ENCODE results near the gene PRKD2.

PRKD2 gene

GRCh38 chr19:46698395-46699321, 18.3 kb downstream of the PRKD2 start:
- no peak for DNase-seq

- no peak for DNase-seq
Observed at GRCh38 chr19:46697204-46697960, 19.5 kb downstream of the PRKD2 start.

GRCh38 chr19:46696866-46697203, 20.1 kb downstream of the PRKD2 start:
- DNase-seq, result no peak

- no peak for DNase-seq
Observed at GRCh38 chr19:46696052-46696451, 20.9 kb downstream of the PRKD2 start.

GRCh38 chr19:46693760-46694159, 23.2 kb downstream of the PRKD2 start:
- no peak for DNase-seq

- DNase-seq, result no peak
Observed at GRCh38 chr19:46692918-46693722, 23.8 kb downstream of the PRKD2 start.

- no peak for DNase-seq
Observed at GRCh38 chr19:46691948-46692347, 25.0 kb downstream of the PRKD2 start.

- no peak for DNase-seq
Observed at GRCh38 chr19:46691104-46691503, 25.8 kb downstream of the PRKD2 start.

- DNase-seq, result no peak
Observed at GRCh38 chr19:46689358-46689757, 27.6 kb downstream of the PRKD2 start.

GRCh38 chr19:46687438-46688145, 29.3 kb downstream of the PRKD2 start:
- no peak for DNase-seq

- DNase-seq, result no peak
Observed at GRCh38 chr19:46685189-46685588, 31.7 kb downstream of the PRKD2 start.

GRCh38 chr19:46678110-46678732, 38.7 kb downstream of the PRKD2 start:
- peak; percentile 71 for DNase-seq

- DNase-seq, result no peak
Observed at GRCh38 chr19:46674416-46675178, 42.3 kb downstream of the PRKD2 start.

- DNase-seq, result no peak
Observed at GRCh38 chr19:46670813-46671212, 46.1 kb downstream of the PRKD2 start.

GRCh38 chr19:46668662-46669061, 48.3 kb downstream of the PRKD2 start:
- no peak for DNase-seq

- no peak for DNase-seq
Observed at GRCh38 chr19:46665072-46665471, 51.8 kb downstream of the PRKD2 start.

- DNase-seq, result peak; percentile 80
Observed at GRCh38 chr19:46661735-46662592, 55.0 kb downstream of the PRKD2 start.

- peak; percentile 100 for DNase-seq
Observed at GRCh38 chr19:46661020-46661731, 55.7 kb downstream of the PRKD2 start, which contains the start of gene DACT3. TSS of gene DACT3 (minus strand) at chr19:46661182. CDS start at chr19:46661064, 118 bp downstream.

- DNase-seq, result no peak
Observed at GRCh38 chr19:46660551-46661019, 56.3 kb downstream of the PRKD2 start.

Measured in CD4-positive, alpha-beta T cell treated with Interleukin-21 for 1 hour (primary cell).